DOHH2 (cell line): ENCODE data around the gene PADI3.

Source experiments
- H3F3A ChIP-seq: fragments of 200-600 bp; sonication (generic), shearing (Covaris generic); 2 replicates; pipeline ENCODE4 v1.6.0; 2016; ENCODE audit warnings: antibody characterized with exemption, mild to moderate bottlenecking; ENCODE audit not compliant: control insufficient read depth, insufficient read depth
- H3K27ac ChIP-seq: fragments of 200-600 bp; sonication (generic); 2 replicates; pipeline ENCODE4 v1.5.1; 2014; ENCODE audit warnings: low read depth, mild to moderate bottlenecking, low read length, moderate library complexity
- H3K27me3 ChIP-seq: fragments of 200-600 bp; sonication (generic); 2 replicates; pipeline ENCODE4 v1.6.1; 2014; ENCODE audit warnings: mild to moderate bottlenecking, low read length, mixed read lengths; ENCODE audit not compliant: control insufficient read depth
- H3K36me3 ChIP-seq: fragments of 200-600 bp; sonication (generic); 2 replicates; pipeline ENCODE4 v1.6.1; 2014; ENCODE audit warnings: mild to moderate bottlenecking, low read length, moderate library complexity, mixed read lengths; ENCODE audit not compliant: control insufficient read depth
- H3K4me1 ChIP-seq: fragments of 200-600 bp; sonication (generic); 2 replicates; pipeline ENCODE4 v1.6.1; 2014; ENCODE audit warnings: mild to moderate bottlenecking, low read length, mixed read lengths; ENCODE audit not compliant: control insufficient read depth
- H3K4me2 ChIP-seq: fragments of 200-600 bp; sonication (generic); 2 replicates; pipeline ENCODE4 v1.6.0; 2014; ENCODE audit warnings: mild to moderate bottlenecking, low read length, moderate library complexity
- H3K4me3 ChIP-seq: fragments of 200-600 bp; sonication (generic); 2 replicates; pipeline ENCODE4 v1.5.1; 2014; ENCODE audit warnings: mild to moderate bottlenecking, low read length, mixed read lengths
- H3K79me2 ChIP-seq: fragments of 200-600 bp; sonication (generic); 2 replicates; pipeline ENCODE4 v1.6.1; 2014; ENCODE audit warnings: mild to moderate bottlenecking, low read length, mixed read lengths; ENCODE audit not compliant: control insufficient read depth
- H3K9me2 ChIP-seq: fragments of 200-600 bp; sonication (generic); replicated peaks from 2 replicates; pipeline ENCODE4 v1.6.1; 2014; ENCODE audit warnings: mild to moderate bottlenecking, low read length, mixed read lengths; ENCODE audit not compliant: control insufficient read depth
- H3K9me3 ChIP-seq: fragments of 200-600 bp; sonication (generic); 2 replicates; pipeline ENCODE4 v1.6.1; 2014; ENCODE audit warnings: antibody characterized with exemption, low read length, mixed read lengths; ENCODE audit not compliant: control insufficient read depth, insufficient read depth
- H4K20me1 ChIP-seq: fragments of 200-600 bp; sonication (generic); 2 replicates; pipeline ENCODE4 v1.6.0; 2014; ENCODE audit warnings: low read depth, mild to moderate bottlenecking, antibody characterized with exemption, low read length, moderate library complexity; ENCODE audit not compliant: control insufficient read depth, insufficient read depth
- EZH2phosphoT487 ChIP-seq: fragments of 200-600 bp; sonication (generic); IDR thresholded peaks from 2 replicates; pipeline ENCODE4 v1.6.1; 2017; ENCODE audit warnings: borderline replicate concordance, mild to moderate bottlenecking, antibody characterized with exemption, low read length, moderate library complexity, mixed read lengths
- TF ChIP-seq, protein P1 (sequence below): fragments of 200-600 bp; sonication (generic); IDR thresholded peaks from one replicate; pipeline ENCODE4 v1.5.1; 2014; ENCODE audit warnings: antibody characterized with exemption, mild to moderate bottlenecking, low read depth, low read length; ENCODE audit not compliant: poor library complexity, severe bottlenecking

Gene PADI3

DNA sequence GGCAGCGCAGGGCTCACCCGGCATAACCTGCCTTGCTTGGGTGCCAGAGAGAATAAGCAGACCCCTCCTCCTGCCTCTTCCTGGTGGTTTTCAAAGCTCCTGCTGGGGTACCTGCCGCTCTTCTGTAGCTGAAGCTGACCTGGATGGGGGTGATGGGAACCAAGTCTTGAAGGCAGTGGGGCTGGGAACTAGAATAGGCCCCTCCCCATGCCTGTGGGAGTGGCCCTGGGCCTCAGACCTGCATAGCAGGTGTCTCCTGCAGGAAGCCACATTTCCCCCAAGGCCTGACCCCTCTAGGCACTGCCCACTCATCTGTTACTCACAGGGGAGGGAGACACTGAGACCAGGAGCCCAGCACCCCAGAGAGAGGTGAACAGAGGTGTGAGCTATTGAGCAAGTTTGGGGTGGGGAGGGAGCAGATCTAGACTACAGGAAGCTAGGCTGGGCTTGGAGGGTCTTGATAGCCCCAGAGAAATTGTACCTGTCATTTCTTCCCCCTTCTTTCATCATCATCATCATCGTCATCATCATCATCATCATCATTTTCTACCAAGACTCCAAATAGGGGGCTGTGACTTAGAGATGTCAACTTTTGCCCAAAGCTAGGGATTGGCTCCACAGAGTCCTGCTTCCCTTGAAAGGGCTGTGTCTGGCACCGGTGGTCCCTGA lies 33.9 kb upstream of the PADI3 start:
- TF ChIP-seq, protein P1, sequence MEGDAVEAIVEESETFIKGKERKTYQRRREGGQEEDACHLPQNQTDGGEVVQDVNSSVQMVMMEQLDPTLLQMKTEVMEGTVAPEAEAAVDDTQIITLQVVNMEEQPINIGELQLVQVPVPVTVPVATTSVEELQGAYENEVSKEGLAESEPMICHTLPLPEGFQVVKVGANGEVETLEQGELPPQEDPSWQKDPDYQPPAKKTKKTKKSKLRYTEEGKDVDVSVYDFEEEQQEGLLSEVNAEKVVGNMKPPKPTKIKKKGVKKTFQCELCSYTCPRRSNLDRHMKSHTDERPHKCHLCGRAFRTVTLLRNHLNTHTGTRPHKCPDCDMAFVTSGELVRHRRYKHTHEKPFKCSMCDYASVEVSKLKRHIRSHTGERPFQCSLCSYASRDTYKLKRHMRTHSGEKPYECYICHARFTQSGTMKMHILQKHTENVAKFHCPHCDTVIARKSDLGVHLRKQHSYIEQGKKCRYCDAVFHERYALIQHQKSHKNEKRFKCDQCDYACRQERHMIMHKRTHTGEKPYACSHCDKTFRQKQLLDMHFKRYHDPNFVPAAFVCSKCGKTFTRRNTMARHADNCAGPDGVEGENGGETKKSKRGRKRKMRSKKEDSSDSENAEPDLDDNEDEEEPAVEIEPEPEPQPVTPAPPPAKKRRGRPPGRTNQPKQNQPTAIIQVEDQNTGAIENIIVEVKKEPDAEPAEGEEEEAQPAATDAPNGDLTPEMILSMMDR = no peak
- TF ChIP-seq EZH2phosphoT487 = no peak
- Histone ChIP-seq H3F3A (no peaks in the 10 kb centered on the region), H3K27me3 (peaks cover 5% of the 10 kb centered on the region; the same call in 1 of the 2 replicates), H3K36me3 (no peaks in the 10 kb centered on the region), H4K20me1 (no peaks in the 10 kb centered on the region), H3K27ac (no peak overlapping the region), H3K79me2 (no peaks in the 10 kb centered on the region), H3K4me1 (no peaks in the 10 kb centered on the region), H3K9me2 (no peaks in the 10 kb centered on the region), H3K4me2 (no peak overlapping the region), H3K9me3 (no peaks in the 10 kb centered on the region), H3K4me3 (no peak overlapping the region)

DNA sequence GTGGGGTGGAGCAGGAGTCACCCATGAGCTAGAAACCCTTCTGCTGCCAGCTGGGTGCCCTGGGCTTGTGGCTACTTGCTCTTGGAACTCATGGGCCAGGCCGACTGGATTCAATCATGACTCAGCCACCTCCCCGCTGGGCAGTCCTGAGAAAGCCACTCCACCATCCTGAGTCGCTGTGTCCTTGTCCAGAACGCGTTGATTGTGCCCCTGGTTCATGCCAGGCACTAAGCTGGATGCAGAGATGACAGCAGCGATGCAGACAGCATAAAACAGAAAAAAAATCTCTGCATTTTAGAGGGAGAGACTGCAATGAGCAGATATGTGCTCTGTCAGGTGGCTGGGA lies 33.4 kb upstream of the PADI3 start:
- H3K79me2 ChIP-seq = no peaks in the 10 kb centered on the region
- no peaks in the 10 kb centered on the region for H4K20me1 ChIP-seq

DNA sequence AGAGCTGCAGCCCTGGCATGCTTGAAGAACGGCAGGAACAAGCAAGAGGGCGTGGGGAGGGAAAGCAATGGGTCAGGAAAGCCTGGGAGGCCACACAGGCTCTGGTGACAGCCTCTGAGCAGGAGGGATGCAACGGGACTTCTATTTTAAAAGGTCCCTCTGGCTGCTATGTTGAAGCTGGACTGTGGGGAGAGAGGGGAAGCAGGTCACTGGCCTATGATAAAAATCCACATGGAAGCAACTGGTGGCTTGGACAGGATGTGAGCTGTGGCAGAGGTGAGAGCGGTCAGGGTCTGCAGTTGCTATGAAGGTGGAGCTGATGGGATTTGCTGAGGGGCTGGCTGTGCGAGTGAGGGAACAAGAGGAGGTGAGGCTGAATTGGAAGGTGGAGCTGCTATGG lies 32.8 kb upstream of the PADI3 start:
- TF ChIP-seq EZH2phosphoT487 = no peak
- TF ChIP-seq, protein P1 = no peak
- Histone ChIP-seq H4K20me1 (no peaks in the 10 kb centered on the region), H3K36me3 (no peaks in the 10 kb centered on the region), H3K27ac (no peak overlapping the region), H3K9me3 (no peaks in the 10 kb centered on the region), H3K4me2 (no peak overlapping the region), H3K4me1 (no peaks in the 10 kb centered on the region), H3F3A (no peaks in the 10 kb centered on the region), H3K9me2 (no peaks in the 10 kb centered on the region), H3K27me3 (peaks cover 5% of the 10 kb centered on the region; the same call in 1 of the 2 replicates), H3K79me2 (no peaks in the 10 kb centered on the region), H3K4me3 (no peak overlapping the region)

More for the DNA sequence above, 33.4 kb upstream of the PADI3 start:
- H3K36me3 ChIP-seq = no peaks in the 10 kb centered on the region
- H3K9me3 ChIP-seq = no peaks in the 10 kb centered on the region
- H3K27ac ChIP-seq = no peak overlapping the region
- H3K27me3 ChIP-seq = peaks cover 5% of the 10 kb centered on the region; the same call in 1 of the 2 replicates
- no peak overlapping the region for H3K4me3 ChIP-seq
- no peaks in the 10 kb centered on the region for H3K9me2 ChIP-seq
- no peak for TF ChIP-seq EZH2phosphoT487
- TF ChIP-seq, protein P1 = no peak
- H3F3A ChIP-seq = no peaks in the 10 kb centered on the region
- H3K4me2 ChIP-seq = no peak overlapping the region
- no peaks in the 10 kb centered on the region for H3K4me1 ChIP-seq
